HG03159 (cell line): ENCODE measurements around the gene TAF3.

ENCODE experiments used
- ATAC-seq: cut with Tn5 transposase; IDR thresholded peaks from one replicate; pipeline ENCODE4 v1.9.1; 2021; ENCODE audit warnings: mild to moderate bottlenecking, moderate library complexity; ENCODE audit not compliant: unreplicated experiment

Gene TAF3

GRCh38 chr10:7965457-7965856 is 147.2 kb downstream of the TAF3 start:
- no peak for ATAC-seq

DNA sequence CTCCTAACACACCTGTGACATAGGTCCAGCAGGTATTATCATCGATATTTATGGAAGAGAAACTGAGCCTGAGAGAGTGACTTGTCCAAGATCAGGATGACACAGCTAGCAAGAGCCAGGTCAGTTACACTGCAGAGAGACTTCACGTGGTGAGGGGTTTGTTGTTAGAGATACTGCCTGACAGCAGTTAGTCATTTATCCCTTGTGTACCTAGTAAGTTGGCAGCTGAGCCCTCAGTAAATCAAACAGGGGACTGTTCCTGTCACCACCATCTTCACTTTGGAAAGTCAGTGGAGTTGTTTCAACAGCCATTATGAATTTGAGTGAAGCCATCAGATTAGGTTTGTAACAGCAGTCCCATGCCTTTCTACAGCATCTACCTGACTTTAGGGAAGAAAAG is 148.7 kb downstream of the TAF3 start:
- ATAC-seq: no peak

GRCh38 chr10:7968510-7969112 is 150.3 kb downstream of the TAF3 start:
- ATAC-seq: no peak

DNA sequence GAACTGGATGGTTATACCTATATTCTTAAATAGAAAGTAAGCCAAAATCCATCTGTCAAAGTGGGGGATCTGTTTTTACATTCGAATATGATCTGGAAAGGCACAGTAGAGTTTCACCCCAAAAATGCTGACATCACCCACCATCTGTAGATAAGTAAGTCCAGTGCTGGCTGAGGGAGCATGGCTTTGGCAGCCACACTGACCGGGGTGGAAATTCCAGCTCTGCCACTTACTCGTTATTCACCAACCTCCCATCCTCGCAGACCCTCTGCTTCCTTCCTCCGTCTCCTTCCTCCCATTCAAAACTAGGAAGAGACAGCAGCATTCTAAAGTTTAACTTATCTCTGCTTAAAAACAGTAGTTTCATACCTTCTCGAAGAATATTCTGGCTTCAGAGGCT is 151.3 kb downstream of the TAF3 start:
- ATAC-seq: no peak

DNA sequence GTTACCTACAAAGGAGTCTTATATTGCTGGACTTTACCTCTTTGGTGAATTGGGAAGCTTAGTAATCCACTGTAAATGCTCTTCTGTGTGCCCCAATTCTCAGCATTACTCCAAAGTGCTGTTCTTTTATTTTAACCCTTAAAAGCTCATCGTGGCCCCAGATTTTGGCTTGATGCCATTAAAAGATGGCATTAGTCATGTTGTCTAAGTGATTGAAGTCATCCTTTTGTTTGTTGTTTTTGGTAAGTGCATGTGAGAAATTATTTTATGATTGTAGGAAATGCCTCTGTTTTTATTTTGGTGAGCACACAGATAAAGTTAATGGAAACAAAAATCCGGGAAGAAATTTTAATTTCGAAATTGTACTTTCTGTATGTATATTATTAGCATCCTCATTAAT is 153.6 kb downstream of the TAF3 start:
- no peak for ATAC-seq

GRCh38 chr10:7972367-7972766 is 154.1 kb downstream of the TAF3 start:
- ATAC-seq: no peak

- ATAC-seq: no peak
Observed at GRCh38 chr10:7980196-7980595, 161.9 kb downstream of the TAF3 start.

DNA sequence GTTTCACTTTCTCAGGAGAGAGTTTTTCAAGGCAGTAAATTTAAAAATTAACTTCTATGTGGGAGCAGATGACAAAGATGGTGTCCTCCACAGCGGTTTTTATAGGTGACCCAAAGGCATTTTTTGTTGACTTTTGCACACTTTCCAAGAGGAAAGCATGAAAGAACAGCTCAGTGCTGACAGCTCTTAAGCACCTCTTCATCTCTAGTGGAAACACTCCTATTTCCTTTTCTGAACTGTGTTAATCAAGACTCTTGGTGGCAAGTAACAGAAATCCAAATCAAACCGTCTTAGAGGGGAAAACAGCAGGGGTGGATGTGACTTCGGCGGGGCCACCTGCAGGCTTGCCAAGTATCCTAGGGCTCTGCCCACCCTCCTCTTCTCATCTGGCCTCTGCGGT is 164.4 kb downstream of the TAF3 start:
- ATAC-seq: no peak

DNA sequence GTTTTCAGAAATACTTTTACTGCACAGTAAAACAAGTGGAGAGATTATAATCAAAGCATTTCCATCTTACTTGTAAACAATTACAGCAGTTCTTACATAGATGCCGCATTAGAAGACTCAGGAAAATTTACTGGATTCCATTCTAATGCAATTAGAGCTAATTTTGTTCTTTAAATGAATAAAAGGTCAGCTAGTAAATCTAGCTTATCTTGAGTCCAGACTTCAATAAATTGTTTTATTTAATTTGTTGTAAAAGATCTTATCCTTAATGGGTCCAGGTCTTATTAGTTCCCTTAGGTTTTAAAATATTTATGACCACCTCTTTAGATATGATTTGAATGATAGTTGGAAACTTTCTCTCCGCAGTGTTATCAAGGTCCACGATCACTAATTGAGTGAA is 166.0 kb downstream of the TAF3 start:
- no peak for ATAC-seq

GRCh38 chr10:7984896-7985295 is 166.6 kb downstream of the TAF3 start:
- no peak for ATAC-seq

- no peak for ATAC-seq
Observed at GRCh38 chr10:7986851-7987250, 168.5 kb downstream of the TAF3 start.

- no peak for ATAC-seq
Observed at GRCh38 chr10:7988989-7989388, 170.7 kb downstream of the TAF3 start.

GRCh38 chr10:7998831-7999230 is 180.5 kb downstream of the TAF3 start:
- no peak for ATAC-seq

GRCh38 chr10:8004469-8005000 is 186.2 kb downstream of the TAF3 start:
- no peak for ATAC-seq

- ATAC-seq: peak; percentile 82
Observed at GRCh38 chr10:8006274-8006999, 188.1 kb downstream of the TAF3 start.

- ATAC-seq: no peak
Observed at GRCh38 chr10:8009031-8009430, 190.7 kb downstream of the TAF3 start.

DNA sequence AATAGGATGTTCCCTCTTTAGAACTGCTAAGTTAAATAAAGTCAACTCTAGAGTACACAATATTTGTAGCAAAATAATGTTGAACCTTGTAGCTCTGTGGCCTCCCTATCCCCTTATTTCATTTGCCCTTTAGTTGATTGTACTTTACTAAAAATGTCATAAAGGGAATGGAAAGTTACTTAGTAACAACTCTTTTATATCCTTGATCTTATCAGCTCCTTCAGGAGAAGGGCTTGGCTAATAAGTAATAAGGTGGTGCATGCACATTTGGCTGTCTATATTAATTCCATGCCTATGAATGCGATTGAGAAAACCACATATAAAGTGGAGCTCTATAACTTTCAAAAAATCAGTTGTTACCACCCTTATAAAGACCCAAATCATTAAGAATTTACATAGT is 194.7 kb downstream of the TAF3 start:
- ATAC-seq: no peak

GRCh38 chr10:8013619-8014018 is 195.3 kb downstream of the TAF3 start:
- ATAC-seq: no peak

DNA sequence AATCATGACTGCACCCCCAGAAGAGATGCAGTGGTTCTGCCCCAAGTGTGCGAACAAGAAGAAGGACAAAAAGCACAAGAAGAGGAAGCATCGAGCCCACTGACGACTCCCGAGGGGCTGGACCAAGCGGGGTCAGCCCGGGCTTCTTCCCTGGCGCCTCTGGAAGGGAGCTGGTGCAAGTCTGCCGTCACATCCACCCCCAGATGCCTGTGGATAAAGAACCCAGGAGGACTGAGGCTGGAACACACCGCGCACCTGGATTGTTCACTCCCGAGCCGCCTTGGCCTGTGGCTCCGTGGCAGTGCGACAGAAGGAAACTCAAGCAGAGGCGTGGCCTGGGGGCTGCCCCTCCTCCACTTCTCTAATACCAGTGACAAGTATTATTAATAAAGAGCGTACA is 196.3 kb downstream of the TAF3 start:
- ATAC-seq: no peak

GRCh38 chr10:8017277-8017676 is 199.0 kb downstream of the TAF3 start:
- no peak for ATAC-seq

GRCh38 chr10:8023321-8023720 is 205.0 kb downstream of the TAF3 start:
- no peak for ATAC-seq

DNA sequence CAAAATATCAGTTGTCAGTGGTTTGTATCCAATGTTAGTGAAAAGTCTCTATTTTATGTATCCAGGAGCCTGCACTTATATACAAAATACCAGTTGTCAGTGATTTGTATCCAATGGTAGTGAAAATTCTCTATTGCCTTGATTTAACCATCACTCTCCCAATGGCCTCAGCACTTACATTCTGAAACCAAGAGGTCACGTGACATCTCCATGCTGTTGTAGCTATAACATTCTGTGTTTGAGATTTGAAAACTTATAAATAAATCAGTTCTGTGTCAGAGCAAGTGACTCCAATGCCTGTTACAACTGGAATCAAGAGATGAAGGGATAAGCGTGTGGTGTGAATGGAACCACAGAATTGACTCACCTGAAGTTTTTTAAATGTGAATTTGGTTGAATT is 205.5 kb downstream of the TAF3 start:
- ATAC-seq: no peak
